GM19193 (cell line): ENCODE data around the gene SLC6A8.

Experiments
- POLR2A ChIP-seq: IDR thresholded peaks from 4 replicates; pipeline ENCODE4 v1.6.1; 2011; ENCODE audit not compliant: insufficient read depth, insufficient read length; ENCODE audit errors: extremely low read depth

SLC6A8 gene

DNA sequence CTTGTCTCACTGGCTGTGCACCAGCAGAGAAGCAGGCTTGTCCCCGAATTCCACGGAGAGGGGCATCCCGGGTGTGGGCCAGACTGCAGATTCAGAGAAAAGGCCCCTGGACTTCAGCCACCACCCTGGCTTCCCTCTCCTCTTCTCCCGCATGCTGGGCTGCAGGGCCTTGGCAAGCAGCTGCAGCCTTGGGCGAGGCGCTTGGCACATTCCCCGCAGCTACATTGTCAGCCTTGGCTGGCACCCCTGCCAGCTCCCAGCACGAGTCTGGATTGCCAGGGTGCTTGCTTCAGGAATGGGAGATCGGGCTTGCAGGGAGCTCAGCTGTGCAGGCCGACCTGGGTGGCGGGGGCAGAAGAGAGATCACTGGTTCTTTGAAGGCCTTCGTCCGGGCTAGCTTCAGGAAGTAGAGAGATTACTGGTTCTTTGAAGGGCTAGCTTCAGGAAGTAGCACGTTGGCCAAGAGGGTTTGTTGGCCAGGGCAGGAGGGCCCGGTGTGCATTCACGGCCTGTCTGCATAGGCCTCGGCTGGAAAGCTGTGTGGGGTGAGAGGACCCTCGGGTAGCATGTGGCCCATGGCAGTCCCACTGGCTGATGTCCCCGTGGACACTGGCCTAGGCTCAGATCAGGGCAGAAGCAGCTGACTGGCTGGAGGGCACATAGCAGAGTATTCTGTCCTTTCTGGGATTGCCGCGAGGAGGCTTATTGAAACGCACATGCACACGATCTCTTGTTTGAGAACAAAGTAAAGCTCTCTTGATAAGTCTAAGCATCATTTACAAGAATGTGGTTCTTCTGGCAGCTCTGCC lies 39.6 kb downstream of the SLC6A8 start:
- peak; percentile 28 for TF ChIP-seq POLR2A

- TF ChIP-seq POLR2A, result no peak
Measured at GRCh38 chrX:153728095-153728494, 40.4 kb downstream of the SLC6A8 start.

DNA sequence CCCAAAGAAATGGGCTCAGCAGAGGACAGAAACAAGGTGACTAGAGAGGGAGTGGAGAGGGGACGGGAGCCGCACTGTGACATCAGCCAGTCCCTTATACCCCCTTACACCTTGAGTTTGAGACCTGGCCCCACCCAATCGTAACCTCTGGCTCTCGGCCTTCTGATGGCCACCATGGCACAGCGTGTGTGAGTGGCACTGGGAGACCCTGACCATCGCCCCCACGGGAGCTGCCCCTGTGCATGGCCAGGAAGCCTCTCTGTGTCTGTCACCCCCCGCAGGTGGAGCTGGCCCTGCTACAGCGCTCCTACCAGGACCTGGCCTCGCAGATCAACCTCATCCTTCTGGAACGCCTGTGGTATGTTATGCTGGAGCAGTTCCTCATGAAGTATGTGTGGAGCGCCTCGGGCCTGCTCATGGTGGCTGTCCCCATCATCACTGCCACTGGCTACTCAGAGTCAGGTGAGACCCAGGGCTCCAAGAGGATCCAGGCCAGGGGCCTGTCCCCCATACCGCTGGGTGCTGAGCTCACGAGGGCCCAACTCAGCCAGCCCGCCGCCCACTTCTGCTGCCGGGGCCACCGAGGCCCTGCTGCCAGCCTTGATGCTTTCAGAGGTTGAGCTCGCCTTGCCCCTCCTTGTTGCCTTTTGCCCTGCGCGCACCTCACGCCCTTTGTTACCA lies 41.4 kb downstream of the SLC6A8 start:
- no peak for TF ChIP-seq POLR2A

DNA sequence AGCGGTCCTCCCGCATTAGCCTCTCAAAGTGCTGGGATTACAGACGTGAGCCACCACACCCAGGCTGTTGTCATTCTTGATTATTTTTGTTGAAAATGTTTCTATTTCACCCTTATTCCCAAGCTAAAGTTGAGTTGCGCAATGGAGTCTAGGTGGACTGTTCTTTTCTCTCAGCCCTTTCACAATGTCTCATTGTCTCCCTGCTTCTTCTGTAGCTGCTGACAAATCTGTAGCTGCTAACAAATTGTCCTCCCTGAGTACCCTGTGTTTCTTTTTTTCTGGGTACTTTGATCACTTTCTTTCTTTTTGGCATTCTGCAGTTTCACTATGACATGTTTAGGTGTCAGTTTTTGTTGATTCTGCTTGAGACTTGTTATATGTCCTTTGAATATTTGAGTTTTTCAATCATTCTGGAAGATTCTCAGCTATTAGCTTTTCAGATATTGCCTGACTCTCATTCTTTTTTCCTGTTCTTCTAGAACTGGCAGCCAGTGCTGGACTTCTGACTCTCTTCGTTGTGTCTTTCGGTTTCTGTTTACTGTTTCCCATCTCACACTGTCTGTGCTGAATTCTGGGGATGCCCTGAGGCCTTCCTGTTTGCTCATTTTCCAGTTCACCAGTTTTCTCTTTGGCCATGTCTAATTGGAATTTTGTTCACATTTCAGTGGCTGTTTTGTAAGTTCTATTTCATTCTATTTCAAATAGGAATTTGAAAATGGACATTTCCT lies 43.6 kb downstream of the SLC6A8 start:
- no peak for TF ChIP-seq POLR2A

DNA sequence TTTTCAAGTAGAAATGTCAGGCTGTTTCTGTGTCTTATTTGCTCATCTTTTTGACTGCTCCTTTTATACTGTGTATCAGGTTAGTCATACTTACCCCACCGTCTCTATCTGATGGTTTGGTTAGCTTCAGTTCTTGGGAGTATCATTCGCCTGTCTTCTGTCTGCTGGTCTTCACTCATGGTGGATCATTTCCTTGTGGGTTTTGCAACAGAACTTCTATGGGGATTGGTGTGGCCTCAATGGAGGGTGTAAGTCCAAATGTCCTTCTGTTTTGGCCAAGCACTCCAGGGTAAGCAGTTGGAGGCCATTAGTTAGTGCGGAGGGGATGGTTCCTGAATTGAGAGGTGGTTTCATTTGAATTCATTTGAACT lies 44.1 kb downstream of the SLC6A8 start:
- TF ChIP-seq POLR2A, result no peak

DNA sequence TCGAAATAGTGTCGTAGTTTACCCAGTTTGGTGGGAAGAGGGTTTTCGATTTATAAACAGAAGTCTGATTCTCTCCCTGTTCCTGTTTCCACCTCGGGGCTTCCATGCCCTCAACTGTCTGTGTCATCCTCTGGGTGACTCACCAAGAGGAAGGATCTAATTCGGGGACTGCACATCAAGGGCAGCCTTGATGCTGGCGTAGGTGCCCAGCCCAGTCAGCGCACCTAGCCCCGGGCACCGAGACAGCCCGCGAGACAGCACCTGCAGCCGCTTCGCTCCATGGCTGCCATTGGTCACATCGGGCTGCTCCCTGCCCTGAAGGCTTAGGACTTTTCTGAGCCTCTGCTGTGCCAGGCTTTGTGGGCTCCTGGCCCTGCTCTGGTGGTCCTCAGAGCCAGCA lies 44.7 kb downstream of the SLC6A8 start:
- TF ChIP-seq POLR2A, result no peak

DNA sequence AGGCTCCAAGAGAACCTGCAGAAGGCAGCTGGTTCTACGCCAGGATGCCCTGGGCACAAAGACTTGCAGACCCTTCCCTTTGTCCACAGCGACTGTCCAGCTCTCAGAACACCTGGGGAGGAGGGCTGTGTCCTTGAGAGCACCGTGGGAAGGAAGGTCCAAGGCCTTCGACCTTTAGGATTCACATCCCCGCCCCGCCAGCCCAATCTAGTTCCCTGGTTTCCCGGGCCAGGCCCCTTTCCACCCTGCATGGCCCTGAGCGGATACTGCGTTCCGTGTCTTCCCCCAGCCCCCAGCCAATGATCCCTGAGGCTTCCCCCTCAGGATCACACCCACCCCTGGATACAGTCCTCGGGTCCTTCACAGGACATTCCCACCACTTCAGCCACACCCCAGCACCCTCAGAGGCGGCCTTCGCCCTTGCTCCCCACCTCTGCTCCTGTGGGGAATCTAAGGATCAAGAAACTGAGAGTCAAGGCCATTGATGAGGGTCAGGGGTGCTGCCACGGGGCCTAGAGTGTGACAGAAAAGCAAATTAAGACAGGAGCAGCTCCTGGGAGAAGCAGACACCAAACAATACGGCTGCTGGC lies 46.0 kb downstream of the SLC6A8 start:
- no peak for TF ChIP-seq POLR2A

- TF ChIP-seq POLR2A, result no peak
Measured at GRCh38 chrX:153734871-153735270, 47.1 kb downstream of the SLC6A8 start.

GRCh38 chrX:153735274-153735673 lies 47.5 kb downstream of the SLC6A8 start:
- TF ChIP-seq POLR2A, result no peak

DNA sequence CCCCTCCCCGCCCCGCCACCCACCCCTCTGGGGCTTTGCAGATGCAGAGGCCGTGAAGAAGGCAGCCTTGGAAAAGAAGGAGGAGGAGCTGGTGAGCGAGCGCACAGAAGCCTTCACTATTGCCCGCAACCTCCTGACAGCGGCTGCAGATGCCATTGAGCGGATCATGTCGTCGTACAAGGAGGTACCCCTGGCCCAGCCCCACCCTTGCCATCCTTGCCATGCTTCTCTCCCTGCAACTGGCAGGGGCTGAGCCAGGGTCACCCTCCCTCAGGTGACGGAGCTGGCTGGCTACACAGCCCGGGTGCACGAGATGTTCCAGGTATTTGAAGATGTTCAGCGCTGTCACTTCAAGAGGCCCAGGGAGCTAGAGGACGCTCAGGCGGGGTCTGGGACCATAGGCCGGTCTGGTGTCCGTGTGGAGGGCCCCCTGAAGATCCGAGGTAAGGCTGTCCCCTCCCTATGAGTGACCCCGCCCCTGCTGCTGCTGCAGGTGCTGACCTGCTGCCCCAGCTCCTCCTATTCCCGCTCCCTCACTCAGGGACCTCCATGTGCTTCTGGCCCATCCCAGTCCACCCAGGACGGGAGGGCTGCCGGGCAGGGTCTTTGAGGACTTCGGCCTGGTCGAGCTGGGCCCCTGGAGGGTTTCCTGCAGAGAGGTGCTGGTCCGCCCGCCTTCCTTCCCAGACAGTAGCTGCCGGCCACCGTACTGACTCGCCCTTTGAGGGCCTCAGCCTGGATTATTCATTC lies 48.5 kb downstream of the SLC6A8 start:
- TF ChIP-seq POLR2A, result no peak

- no peak for TF ChIP-seq POLR2A
Measured at GRCh38 chrX:153736871-153737441, 49.2 kb downstream of the SLC6A8 start.

- no peak for TF ChIP-seq POLR2A
Measured at GRCh38 chrX:153738056-153738605, 50.4 kb downstream of the SLC6A8 start.

DNA sequence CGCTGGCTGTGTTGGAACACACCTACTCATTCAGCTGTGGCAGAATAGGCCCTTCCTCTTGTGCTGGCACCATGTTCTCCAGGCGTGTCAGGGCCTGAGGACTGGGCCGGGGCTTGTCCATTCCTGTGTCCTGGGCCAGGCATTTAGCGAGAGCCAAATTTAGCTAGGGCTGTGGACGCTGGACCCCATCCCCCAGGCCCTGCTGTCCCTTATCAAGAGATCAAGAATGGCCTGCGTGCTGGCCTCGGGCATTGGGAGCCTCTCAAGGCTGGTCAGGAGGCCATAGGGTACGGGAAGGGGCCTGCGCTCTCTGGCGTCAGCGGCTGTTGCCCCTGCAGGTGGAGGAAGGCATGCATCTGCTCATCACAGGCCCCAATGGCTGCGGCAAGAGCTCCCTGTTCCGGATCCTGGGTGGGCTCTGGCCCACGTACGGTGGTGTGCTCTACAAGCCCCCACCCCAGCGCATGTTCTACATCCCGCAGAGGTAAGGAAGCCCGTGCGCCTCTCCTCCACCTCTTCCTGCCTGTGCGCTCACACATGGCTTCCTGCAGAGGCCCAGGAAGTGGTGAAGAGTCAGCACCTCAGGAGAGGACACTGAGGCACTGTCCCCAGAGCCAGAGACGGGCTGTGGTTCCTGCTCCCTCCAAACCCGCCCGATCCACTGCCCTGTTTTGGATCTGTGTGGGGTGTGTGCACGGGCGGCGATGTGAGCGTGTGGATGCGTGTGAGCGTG lies 52.2 kb downstream of the SLC6A8 start:
- no peak for TF ChIP-seq POLR2A

DNA sequence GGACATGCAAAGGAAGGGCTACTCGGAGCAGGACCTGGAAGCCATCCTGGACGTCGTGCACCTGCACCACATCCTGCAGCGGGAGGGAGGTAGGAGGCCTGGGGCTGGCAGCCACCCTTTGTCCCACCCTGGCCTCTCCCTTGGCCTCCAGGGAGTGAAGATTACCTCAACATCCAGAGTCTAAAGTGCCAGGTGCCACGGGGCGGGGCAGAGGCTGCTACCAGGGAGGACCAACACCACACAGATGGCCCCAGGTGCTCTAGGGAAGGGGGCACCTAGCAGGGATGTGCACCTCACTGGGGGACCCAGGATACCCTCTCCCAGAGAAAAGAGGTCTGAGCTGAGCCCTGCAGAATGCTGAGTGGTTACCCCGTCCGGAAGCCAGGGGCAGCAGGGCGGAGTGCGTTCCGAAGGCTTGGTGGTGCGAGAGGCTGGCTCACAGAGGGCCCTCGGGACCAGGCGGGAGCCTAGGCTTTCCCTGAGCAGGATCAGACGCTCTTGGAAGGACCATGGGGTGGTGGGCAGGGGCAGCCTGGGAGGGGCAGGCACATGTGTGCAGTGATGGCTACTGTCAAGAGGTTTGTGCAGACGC lies 53.0 kb downstream of the SLC6A8 start:
- no peak for TF ChIP-seq POLR2A

GRCh38 chrX:153741446-153741845 lies 53.7 kb downstream of the SLC6A8 start:
- TF ChIP-seq POLR2A, result no peak
